Panc1 (cell line): ENCODE measurements around the gene CELA1. TPM values are rescaled to one million over a fixed set of nuclear protein-coding genes. Genes with fewer than 3 reads are reported as not detected.

Experiments
- ATAC-seq: fragments of 200-7000 bp; cut with Tn5 transposase; 2 replicates; pipeline ENCODE4 v1.9.1; 2020; ENCODE audit warnings: mild to moderate bottlenecking, moderate library complexity
- BruUV-seq: library from RNA; stranded (reverse); fragments of 400-500 nt; replicated peaks from 2 replicates; lab custom pipeline; 2021; lab: Mats Ljungman, UMichigan
- CTCF ChIA-PET: fragments of 300-600 bp; sonication (Branson Sonifier 250); formaldehyde crosslinking; loops from one replicate; lab custom pipeline; 2022; ENCODE audit warnings: antibody characterized with exemption; lab: Charles Lee
- POLR2A ChIA-PET: fragments of 300-600 bp; sonication (Branson Sonifier 250); formaldehyde crosslinking; loops from one replicate; lab custom pipeline; 2022; ENCODE audit warnings: antibody characterized with exemption; lab: Charles Lee
- DNase-seq: peaks from one replicate; pipeline ENCODE4 v3.0.0-alpha.2; 2010; ENCODE audit warnings: low read depth, low spot score
- H3K27ac ChIP-seq: 2 replicates; pipeline ENCODE4 v1.5.1; 2011; ENCODE audit warnings: mild to moderate bottlenecking, low read length, inconsistent platforms
- H3K27me3 ChIP-seq: fragments of 200-500 bp; sonication (Bioruptor generic); 2 replicates; pipeline ENCODE4 v1.6.0; 2014; ENCODE audit warnings: low read length, inconsistent platforms; ENCODE audit not compliant: control insufficient read depth, insufficient read depth
- H3K36me3 ChIP-seq: fragments of 200-500 bp; sonication (Bioruptor generic); 2 replicates; pipeline ENCODE4 v1.5.1; 2014; ENCODE audit warnings: inconsistent platforms, mild to moderate bottlenecking, low read length, moderate library complexity; ENCODE audit not compliant: control insufficient read depth, insufficient read depth
- H3K4me1 ChIP-seq: 2 replicates; pipeline ENCODE4 v1.5.1; 2011; ENCODE audit warnings: inconsistent platforms, mild to moderate bottlenecking, low read length, moderate library complexity; ENCODE audit not compliant: control insufficient read depth, insufficient read depth
- H3K4me3 ChIP-seq, 2 experiments: 2 replicates each; pipeline ENCODE4 v1.5.1; 2011 to 2012; ENCODE audit warnings: low read depth in 2 of 2, low read length in 2 of 2, mild to moderate bottlenecking in 2 of 2, inconsistent platforms in 1 of 2, moderate library complexity in 1 of 2
- H3K9me3 ChIP-seq: fragments of 200-500 bp; sonication (Bioruptor generic); 2 replicates; pipeline ENCODE4 v1.5.1; 2014; ENCODE audit warnings: low read depth, mild to moderate bottlenecking, inconsistent platforms, low read length, moderate library complexity; ENCODE audit not compliant: control insufficient read depth, insufficient read depth
- POLR2AphosphoS5 ChIP-seq: IDR thresholded peaks from 2 replicates; pipeline ENCODE4 v1.6.1; 2012; ENCODE audit warnings: mild to moderate bottlenecking, low read depth, low read length, moderate library complexity
- SIN3A ChIP-seq: IDR thresholded peaks from 2 replicates; pipeline ENCODE4 v1.6.1; 2012; ENCODE audit warnings: low read depth, mild to moderate bottlenecking, low read length, moderate library complexity, borderline replicate concordance; ENCODE audit not compliant: insufficient read depth
- TCF7L2 ChIP-seq: IDR thresholded peaks from 2 replicates; pipeline ENCODE4 v1.6.1; 2011; ENCODE audit warnings: mild to moderate bottlenecking, low read depth, low read length, inconsistent platforms
- in situ Hi-C: cut with HindIII; loops from 2 replicates; pipeline ENCODE4 v1.10.0; 2016; ENCODE audit warnings: low sequenced_read_pairs, low pct_unique_long_range_greater_than_20kb
- intact Hi-C: fragments of 100-400 bp; cut with micrococcal nuclease; formaldehyde crosslinking; loops from one replicate; pipeline ENCODE4 v1.10.0; 2022; ENCODE audit not compliant: unreplicated experiment
- total RNA-seq: library from RNA; stranded (reverse); gene quantifications from one replicate; pipeline ENCODE4 v1.2.1, GENCODE V29; 2021; ENCODE audit not compliant: unreplicated experiment
- TF ChIP-seq, protein P1 (sequence below): fragments of 450-650 bp; IDR thresholded peaks from 2 replicates; pipeline ENCODE4 v1.5.1; 2017; ENCODE audit warnings: mild to moderate bottlenecking
- TF ChIP-seq, protein P2 (sequence below), 2 experiments: IDR thresholded peaks; 2 replicates each; pipeline ENCODE4 v1.6.1; 2011 to 2012; ENCODE audit warnings: low read depth in 2 of 2, control low read depth in 1 of 2, low read length in 1 of 2, mild to moderate bottlenecking in 1 of 2, moderate library complexity in 1 of 2; ENCODE audit not compliant: insufficient read depth in 1 of 2

Gene CELA1
- total RNA-seq, 1 experiment from 2014 or later, result not detected

DNA sequence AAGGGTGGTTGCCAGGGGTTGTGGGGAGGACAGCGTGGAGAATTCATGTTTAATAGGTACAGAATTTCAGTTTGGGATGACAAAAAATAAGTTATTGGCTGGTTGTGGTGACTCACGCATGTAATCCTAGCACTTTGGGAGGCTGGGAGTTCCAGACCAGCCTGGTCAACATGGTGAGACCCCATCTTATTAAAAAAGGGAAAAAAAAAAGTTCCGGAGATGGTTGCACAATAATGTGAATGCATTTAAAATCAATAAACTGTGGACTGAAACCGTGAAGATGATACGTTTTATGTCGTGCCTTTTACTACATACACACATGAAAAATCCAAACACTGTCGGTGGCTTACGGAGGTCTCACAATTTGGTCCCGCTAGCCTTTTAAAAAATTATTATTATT, 24.2 kb upstream of the CELA1 start:
- TF ChIP-seq SIN3A (no peak), POLR2AphosphoS5 (no peak), TCF7L2 (no peak)
- TF ChIP-seq, protein P1, sequence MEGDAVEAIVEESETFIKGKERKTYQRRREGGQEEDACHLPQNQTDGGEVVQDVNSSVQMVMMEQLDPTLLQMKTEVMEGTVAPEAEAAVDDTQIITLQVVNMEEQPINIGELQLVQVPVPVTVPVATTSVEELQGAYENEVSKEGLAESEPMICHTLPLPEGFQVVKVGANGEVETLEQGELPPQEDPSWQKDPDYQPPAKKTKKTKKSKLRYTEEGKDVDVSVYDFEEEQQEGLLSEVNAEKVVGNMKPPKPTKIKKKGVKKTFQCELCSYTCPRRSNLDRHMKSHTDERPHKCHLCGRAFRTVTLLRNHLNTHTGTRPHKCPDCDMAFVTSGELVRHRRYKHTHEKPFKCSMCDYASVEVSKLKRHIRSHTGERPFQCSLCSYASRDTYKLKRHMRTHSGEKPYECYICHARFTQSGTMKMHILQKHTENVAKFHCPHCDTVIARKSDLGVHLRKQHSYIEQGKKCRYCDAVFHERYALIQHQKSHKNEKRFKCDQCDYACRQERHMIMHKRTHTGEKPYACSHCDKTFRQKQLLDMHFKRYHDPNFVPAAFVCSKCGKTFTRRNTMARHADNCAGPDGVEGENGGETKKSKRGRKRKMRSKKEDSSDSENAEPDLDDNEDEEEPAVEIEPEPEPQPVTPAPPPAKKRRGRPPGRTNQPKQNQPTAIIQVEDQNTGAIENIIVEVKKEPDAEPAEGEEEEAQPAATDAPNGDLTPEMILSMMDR, result no peak
- TF ChIP-seq, protein P2, sequence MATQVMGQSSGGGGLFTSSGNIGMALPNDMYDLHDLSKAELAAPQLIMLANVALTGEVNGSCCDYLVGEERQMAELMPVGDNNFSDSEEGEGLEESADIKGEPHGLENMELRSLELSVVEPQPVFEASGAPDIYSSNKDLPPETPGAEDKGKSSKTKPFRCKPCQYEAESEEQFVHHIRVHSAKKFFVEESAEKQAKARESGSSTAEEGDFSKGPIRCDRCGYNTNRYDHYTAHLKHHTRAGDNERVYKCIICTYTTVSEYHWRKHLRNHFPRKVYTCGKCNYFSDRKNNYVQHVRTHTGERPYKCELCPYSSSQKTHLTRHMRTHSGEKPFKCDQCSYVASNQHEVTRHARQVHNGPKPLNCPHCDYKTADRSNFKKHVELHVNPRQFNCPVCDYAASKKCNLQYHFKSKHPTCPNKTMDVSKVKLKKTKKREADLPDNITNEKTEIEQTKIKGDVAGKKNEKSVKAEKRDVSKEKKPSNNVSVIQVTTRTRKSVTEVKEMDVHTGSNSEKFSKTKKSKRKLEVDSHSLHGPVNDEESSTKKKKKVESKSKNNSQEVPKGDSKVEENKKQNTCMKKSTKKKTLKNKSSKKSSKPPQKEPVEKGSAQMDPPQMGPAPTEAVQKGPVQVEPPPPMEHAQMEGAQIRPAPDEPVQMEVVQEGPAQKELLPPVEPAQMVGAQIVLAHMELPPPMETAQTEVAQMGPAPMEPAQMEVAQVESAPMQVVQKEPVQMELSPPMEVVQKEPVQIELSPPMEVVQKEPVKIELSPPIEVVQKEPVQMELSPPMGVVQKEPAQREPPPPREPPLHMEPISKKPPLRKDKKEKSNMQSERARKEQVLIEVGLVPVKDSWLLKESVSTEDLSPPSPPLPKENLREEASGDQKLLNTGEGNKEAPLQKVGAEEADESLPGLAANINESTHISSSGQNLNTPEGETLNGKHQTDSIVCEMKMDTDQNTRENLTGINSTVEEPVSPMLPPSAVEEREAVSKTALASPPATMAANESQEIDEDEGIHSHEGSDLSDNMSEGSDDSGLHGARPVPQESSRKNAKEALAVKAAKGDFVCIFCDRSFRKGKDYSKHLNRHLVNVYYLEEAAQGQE (IDR thresholded peaks at IDR 0.05; ENCODE audit: insufficient read depth in 1 of 2, low read depth in 2 of 2, low read length in 1 of 2), result no peak
- no TSS peak for BruUV-seq
- POLR2A ChIA-PET, result no interaction called here
- ATAC-seq, result no peak
- Histone ChIP-seq H3K9me3 (no peaks in the 10 kb centered on the region), H3K27me3 (no peaks in the 10 kb centered on the region), H3K27ac (no peak overlapping the region), H3K36me3 (no peaks in the 10 kb centered on the region), H3K4me3 (no peak overlapping the region), H3K4me1 (peaks cover 10% of the 10 kb centered on the region)
- no peak for DNase-seq
- CTCF ChIA-PET, result no interaction called here
- in situ Hi-C loops (no loop called here), intact Hi-C loops (no loop called here)

DNA sequence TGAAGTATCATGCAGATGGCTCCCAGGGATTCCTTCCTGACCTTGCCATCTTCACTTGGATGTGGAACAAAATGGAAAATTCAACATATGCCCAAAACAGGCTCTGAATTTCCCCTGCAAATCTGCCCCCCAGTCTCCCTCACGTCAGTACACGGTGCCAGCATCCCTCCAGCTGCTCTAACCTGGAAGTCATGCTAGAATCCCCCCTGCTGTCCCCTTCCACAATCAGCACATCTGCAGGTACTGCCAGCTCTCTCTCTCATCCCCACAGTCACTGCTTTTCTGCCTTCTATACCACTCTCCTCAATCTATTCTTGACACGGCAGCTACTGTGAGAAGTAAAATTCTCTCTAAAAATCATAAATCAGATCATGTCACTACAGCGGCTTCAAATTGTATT, 23.1 kb upstream of the CELA1 start:
- POLR2A ChIA-PET, result no interaction called here

More for the DNA sequence above, 23.1 kb upstream of the CELA1 start:
- in situ Hi-C loops (no loop called here), intact Hi-C loops (no loop called here)
- no peak for ATAC-seq
- CTCF ChIA-PET, result no interaction called here
- TF ChIP-seq, protein P1, result no peak
- TF ChIP-seq, protein P2 (IDR thresholded peaks at IDR 0.05; ENCODE audit: insufficient read depth in 1 of 2, low read depth in 2 of 2, low read length in 1 of 2), result no peak
- TF ChIP-seq SIN3A, result no peak
- no peak for TF ChIP-seq TCF7L2
- no peak for TF ChIP-seq POLR2AphosphoS5
- H3K27me3 ChIP-seq, result no peaks in the 10 kb centered on the region
- no peaks in the 10 kb centered on the region for H3K36me3 ChIP-seq
- no peak overlapping the region for H3K27ac ChIP-seq
- DNase-seq, result no peak
- H3K4me1 ChIP-seq, result peaks cover 10% of the 10 kb centered on the region
- no peaks in the 10 kb centered on the region for H3K9me3 ChIP-seq
- no TSS peak for BruUV-seq
- H3K4me3 ChIP-seq, result no peak overlapping the region
